H1 (cell line): ENCODE measurements around the gene STYXL1. TPM values are rescaled to one million over a fixed set of nuclear protein-coding genes. Genes with fewer than 3 reads are reported as not detected.

Experiments used
- CTCF ChIA-PET: fragments of 300-600 bp; sonication (Branson Sonifier 250); formaldehyde crosslinking; loops from one replicate; lab custom pipeline; 2021; ENCODE audit not compliant: partially characterized antibody; lab: Charles Lee
- POLR2A ChIA-PET: fragments of 300-600 bp; sonication (Branson Sonifier 250); formaldehyde crosslinking; loops from one replicate; lab custom pipeline; 2021; ENCODE audit warnings: inconsistent platforms; ENCODE audit not compliant: partially characterized antibody; lab: Charles Lee
- DNase-seq, 2 experiments: peaks; one replicate each; pipeline versions ENCODE4 v3.0.0 to v3.0.0-alpha.2; 2010 to 2022; ENCODE audit warnings: low spot score in 2 of 2, low read depth in 1 of 2, mixed read lengths in 1 of 2
- FAIRE-seq: peaks from 2 replicates; lab custom pipeline; 2011; peaks lifted over from hg19 to GRCh38; lab: Jason Lieb, UNC
- H2AFZ ChIP-seq: 2 replicates; pipeline ENCODE4 v1.8.1; 2012; ENCODE audit warnings: low read length, inconsistent platforms
- H2AK5ac ChIP-seq: 2 replicates; pipeline ENCODE4 v1.6.1; 2013; ENCODE audit warnings: low read depth, low read length
- H2BK120ac ChIP-seq: replicated peaks from 2 replicates; pipeline ENCODE3; 2013; ENCODE audit warnings: low read depth, low read length, inconsistent platforms
- H2BK12ac ChIP-seq: 2 replicates; pipeline ENCODE4 v1.6.1; 2013; ENCODE audit warnings: low read depth, low read length
- H2BK15ac ChIP-seq: 2 replicates; pipeline ENCODE4 v1.6.1; 2013; ENCODE audit warnings: low read length
- H2BK20ac ChIP-seq: 2 replicates; pipeline ENCODE4 v1.6.1; 2013; ENCODE audit warnings: low read length
- H2BK5ac ChIP-seq: 2 replicates; pipeline ENCODE4 v1.6.1; 2013; ENCODE audit warnings: low read depth, low read length
- H3K14ac ChIP-seq: 2 replicates; pipeline ENCODE4 v1.6.1; 2013; ENCODE audit warnings: inconsistent platforms; ENCODE audit not compliant: insufficient read length
- H3K18ac ChIP-seq: 2 replicates; pipeline ENCODE4 v1.6.1; 2013; ENCODE audit warnings: low read length; ENCODE audit errors: extremely low read depth
- H3K23ac ChIP-seq: 2 replicates; pipeline ENCODE4 v1.6.1; 2013; ENCODE audit warnings: inconsistent platforms; ENCODE audit not compliant: insufficient read length
- H3K23me2 ChIP-seq: 2 replicates; pipeline ENCODE4 v1.6.1; 2013; ENCODE audit warnings: low read depth, low read length
- H3K27ac ChIP-seq: 2 replicates; pipeline ENCODE4 v1.6.1; 2011; ENCODE audit warnings: low read depth, low read length, inconsistent platforms
- H3K27me3 ChIP-seq, 4 experiments: replicated peaks in 1 of 4; 1 replicate in 1 of 4; 2 replicates in 3 of 4; pipeline versions ENCODE4 v1.6.1 to v1.8.1; 2011 to 2013; ENCODE audit warnings: low read length in 3 of 4, mild to moderate bottlenecking in 3 of 4, inconsistent platforms in 2 of 4, mixed read lengths in 2 of 4, moderate library complexity in 1 of 4; ENCODE audit not compliant: control insufficient read depth in 3 of 4, insufficient read depth in 3 of 4; ENCODE audit errors: extremely low read depth in 1 of 4
- H3K36me3 ChIP-seq, 4 experiments: 2 replicates each; pipeline versions ENCODE4 v1.6.1 to v1.8.1; 2011 to 2013; ENCODE audit warnings: mild to moderate bottlenecking in 4 of 4, low read length in 3 of 4, moderate library complexity in 2 of 4, control low read depth in 1 of 4, inconsistent platforms in 1 of 4; ENCODE audit not compliant: insufficient read depth in 4 of 4, control insufficient read depth in 2 of 4
- H3K4ac ChIP-seq: replicated peaks from 2 replicates; pipeline ENCODE3; 2013; ENCODE audit warnings: low read length, low read depth, mixed read lengths, inconsistent platforms; ENCODE audit not compliant: insufficient read length
- H3K4me1 ChIP-seq, 4 experiments: replicated peaks in 1 of 4; 1 replicate in 1 of 4; 2 replicates in 3 of 4; pipeline versions ENCODE4 v1.6.1 to v1.8.1; 2011 to 2013; ENCODE audit warnings: low read length in 3 of 4, inconsistent platforms in 2 of 4, mixed read lengths in 1 of 4; ENCODE audit not compliant: insufficient read depth in 4 of 4, control insufficient read depth in 3 of 4
- H3K4me2 ChIP-seq, 2 experiments: 2 replicates each; pipeline versions ENCODE4 v1.6.1 to v1.8.1; 2011 to 2013; ENCODE audit warnings: low read depth in 2 of 2, low read length in 2 of 2, control low read depth in 1 of 2, inconsistent platforms in 1 of 2, mild to moderate bottlenecking in 1 of 2; ENCODE audit not compliant: insufficient read depth in 1 of 2
- H3K4me3 ChIP-seq, 4 experiments: fragments of 200-600, 300-600 bp in 1 of 4; sonication (generic), shearing (Covaris generic), sonication (Bioruptor Twin) in 1 of 4; 2 replicates each; pipeline versions ENCODE4 v1.5.1 to v1.8.1; 2011 to 2016; ENCODE audit warnings: low read length in 4 of 4, low read depth in 3 of 4, control low read depth in 2 of 4, inconsistent platforms in 2 of 4, mild to moderate bottlenecking in 2 of 4, mixed read lengths in 1 of 4, moderate library complexity in 1 of 4; ENCODE audit not compliant: insufficient read depth in 2 of 4; ENCODE audit errors: extremely low read depth in 1 of 4
- H3K56ac ChIP-seq: replicated peaks from 2 replicates; pipeline ENCODE3; 2013; ENCODE audit warnings: low read depth, mild to moderate bottlenecking, mixed read lengths, low read length, inconsistent platforms; ENCODE audit not compliant: insufficient read length
- H3K79me1 ChIP-seq: 2 replicates; pipeline ENCODE4 v1.6.1; 2013; ENCODE audit warnings: low read depth, low read length, control low read depth
- H3K79me2 ChIP-seq, 2 experiments: 2 replicates each; pipeline versions ENCODE4 v1.6.1 to v1.8.1; 2012 to 2013; ENCODE audit warnings: low read length in 2 of 2, mild to moderate bottlenecking in 2 of 2, inconsistent platforms in 1 of 2; ENCODE audit not compliant: insufficient read depth in 2 of 2, control insufficient read depth in 1 of 2
- H3K9ac ChIP-seq, 4 experiments: replicated peaks in 1 of 4; 1 replicate in 1 of 4; 2 replicates in 3 of 4; pipeline versions ENCODE4 v1.6.1 to v1.8.1; 2011 to 2013; ENCODE audit warnings: low read depth in 3 of 4, low read length in 3 of 4, control low read depth in 2 of 4, mild to moderate bottlenecking in 2 of 4, moderate library complexity in 2 of 4, inconsistent platforms in 1 of 4; ENCODE audit errors: extremely low read depth in 1 of 4
- H3K9me3 ChIP-seq, 2 experiments: 2 replicates each; pipeline versions ENCODE4 v1.6.1 to v1.8.1; 2012 to 2013; ENCODE audit warnings: mild to moderate bottlenecking in 2 of 2, moderate library complexity in 2 of 2, control low read depth in 1 of 2, inconsistent platforms in 1 of 2, low read depth in 1 of 2, low read length in 1 of 2, mixed read lengths in 1 of 2; ENCODE audit not compliant: insufficient read depth in 2 of 2
- H4K20me1 ChIP-seq, 2 experiments: replicated peaks in 1 of 2; 2 replicates each; pipeline versions ENCODE3 to v1.8.1; 2011 to 2013; ENCODE audit warnings: inconsistent platforms in 2 of 2, low read length in 2 of 2, mild to moderate bottlenecking in 1 of 2; ENCODE audit not compliant: insufficient read depth in 2 of 2, control insufficient read depth in 1 of 2
- H4K5ac ChIP-seq: 2 replicates; pipeline ENCODE4 v1.6.1; 2013; ENCODE audit warnings: low read length, low read depth, mixed read lengths, inconsistent platforms; ENCODE audit not compliant: insufficient read length
- H4K8ac ChIP-seq: 2 replicates; pipeline ENCODE4 v1.8.0; 2013; ENCODE audit warnings: mild to moderate bottlenecking, moderate library complexity, low read length, inconsistent platforms; ENCODE audit not compliant: insufficient read depth; ENCODE audit errors: extremely low read depth
- H4K91ac ChIP-seq: replicated peaks from 2 replicates; pipeline ENCODE3; 2013; ENCODE audit warnings: low read length, mixed read lengths, inconsistent platforms; ENCODE audit not compliant: insufficient read length
- ATF2 ChIP-seq: IDR thresholded peaks from 2 replicates; pipeline ENCODE4 v1.6.1; 2012; ENCODE audit warnings: low read length, inconsistent platforms
- CBX8 ChIP-seq: fragments of 300-800, 300-1000 bp; sonication (generic); IDR thresholded peaks from 2 replicates; pipeline ENCODE4 v1.7.1; 2016; ENCODE audit warnings: low read depth, low read length, borderline replicate concordance
- HDAC2 ChIP-seq, 2 experiments: fragments of 300-600 bp in 1 of 2; sonication (generic) in 1 of 2; IDR thresholded peaks; 2 replicates each; pipeline ENCODE4 v1.6.1; 2011 to 2012; ENCODE audit warnings: low read depth in 2 of 2, low read length in 2 of 2, mild to moderate bottlenecking in 2 of 2, moderate library complexity in 2 of 2, borderline replicate concordance in 1 of 2, inconsistent platforms in 1 of 2
- PHF8 ChIP-seq: fragments of 200-600 bp; sonication (generic); conservative IDR thresholded peaks from 2 replicates; pipeline ENCODE4 v1.7.1; 2012; ENCODE audit warnings: low read depth, mild to moderate bottlenecking, inconsistent platforms, low read length, moderate library complexity
- POU5F1 ChIP-seq: IDR thresholded peaks from 2 replicates; pipeline ENCODE4 v1.6.1; 2011; ENCODE audit warnings: low read depth, mild to moderate bottlenecking, low read length, moderate library complexity
- RBBP5 ChIP-seq: IDR thresholded peaks from 2 replicates; pipeline ENCODE4 v1.7.1; 2012; ENCODE audit warnings: low read depth, mild to moderate bottlenecking, inconsistent platforms, low read length, moderate library complexity, borderline replicate concordance
- SIRT6 ChIP-seq: IDR thresholded peaks from one replicate; pipeline ENCODE4 v1.7.1; 2012; ENCODE audit warnings: low read length, inconsistent platforms
- SIX5 ChIP-seq: IDR thresholded peaks from 2 replicates; pipeline ENCODE4 v1.6.1; 2011; ENCODE audit warnings: mild to moderate bottlenecking, low read depth, low read length
- TAF1 ChIP-seq: IDR thresholded peaks from 2 replicates; pipeline ENCODE4 v1.6.1; 2011; ENCODE audit warnings: mild to moderate bottlenecking, low read depth, low read length
- WGBS, 2 experiments: shearing (Covaris generic) in 1 of 2; methylation state at CpG; one replicate each; pipeline versions ENCODE4 v1.1.6 to v1.1.7; 2013 to 2015; ENCODE audit warnings: low lambda C conversion rate in 2 of 2, mixed read lengths in 2 of 2, inconsistent platforms in 1 of 2, low coverage in 1 of 2, missing lambda C conversion rate in 1 of 2; ENCODE audit not compliant: insufficient replicate concordance in 2 of 2, insufficient coverage in 1 of 2, insufficient read length in 1 of 2; ENCODE audit errors: extremely low coverage in 1 of 2, missing lambda C conversion rate in 1 of 2; 5-methylcytosine and 5-hydroxymethylcytosine counted together
- polyA plus RNA-seq, 7 experiments: library from polyadenylated mRNA; depleted of rRNA in 3 of 7; stranded (reverse) in 5 of 7; unstranded in 2 of 7; fragments of >200 nt in 5 of 7; fragments of 200-250 nt in 2 of 7; gene quantifications; 1 replicate in 5 of 7; 2 replicates in 1 of 7; 4 replicates in 1 of 7; pipeline versions ENCODE4 v1.2.1 to v1.2.3, GENCODE V29; 2011 to 2013; ENCODE audit warnings: missing spikeins in 2 of 7, mixed read lengths in 2 of 7
- total RNA-seq: library from RNA; stranded (reverse); fragmentation: NEBNext Ultra II Directional; extraction: Animal tissue kit (Norgen Biotek cat#: 25700); gene quantifications from 2 replicates; pipeline ENCODE4 v1.2.1, GENCODE V29; 2021
- TF ChIP-seq, protein P1 (sequence below): IDR thresholded peaks from 2 replicates; pipeline ENCODE4 v1.6.1; 2011; ENCODE audit warnings: low read depth, mild to moderate bottlenecking, low read length; ENCODE audit not compliant: insufficient read depth
- TF ChIP-seq, protein P2 (sequence below): IDR thresholded peaks from 2 replicates; pipeline ENCODE4 v1.6.1; 2012; ENCODE audit warnings: inconsistent platforms

STYXL1 gene
- total and polyA plus RNA-seq, 2 of the 8 experiments (the other 6 are each of a cell fraction or from before 2014, with no cell fraction given): 32.3 to 53.9 TPM

DNA sequence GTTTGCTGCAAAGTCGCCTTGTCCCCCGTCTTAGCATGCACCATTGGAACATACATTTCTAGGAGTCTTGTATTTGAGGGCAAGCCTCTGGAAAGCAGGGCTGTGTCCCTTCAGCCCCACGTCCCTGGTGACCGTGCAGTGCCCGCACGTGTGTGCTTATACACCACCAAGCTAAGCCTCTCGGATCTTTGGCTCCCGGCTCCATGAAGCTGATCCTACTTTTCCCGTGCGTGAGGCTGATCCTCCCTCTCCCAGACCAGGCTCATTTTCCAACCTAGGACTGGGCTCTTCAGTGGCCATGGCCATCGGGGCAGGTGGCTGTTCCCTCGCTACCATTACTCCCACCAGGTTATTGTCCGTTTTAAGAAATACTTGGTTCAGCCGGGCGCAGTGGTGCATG is 14.5 kb upstream of the STYXL1 start:
- no peak overlapping the region for H2BK120ac ChIP-seq
- FAIRE-seq (no peak), DNase-seq (no peak)
- no peak overlapping the region for H4K8ac ChIP-seq
- no peak overlapping the region for H3K4ac ChIP-seq
- no peak overlapping the region for H3K9ac ChIP-seq
- no peak overlapping the region for H3K27ac ChIP-seq
- H3K4me3 ChIP-seq: no peak overlapping the region
- H3K36me3 ChIP-seq: peaks cover 50 to 89% (median 86%) of the 10 kb centered on the region in 4 experiments
- no peak overlapping the region for H2BK5ac ChIP-seq
- no peak overlapping the region for H2BK15ac ChIP-seq
- H3K23ac ChIP-seq: no peak overlapping the region
- POLR2A ChIA-PET: interaction anchor here (0.6 to 15.6 kb wide), 4 partner anchors 6 to 178 kb away, joined by 3 to 127 read pairs (median 12); partner anchors contain the start of genes MDH2 and STYXL1
- no peaks in the 10 kb centered on the region for H3K9me3 ChIP-seq
- no peak overlapping the region for H2AFZ ChIP-seq
- H4K91ac ChIP-seq: no peak overlapping the region
- H3K23me2 ChIP-seq: no peaks in the 10 kb centered on the region
- no peak overlapping the region for H2BK12ac ChIP-seq
- CTCF ChIA-PET: interaction anchor here (0.6 to 1.9 kb wide), 3 partner anchors 11 to 196 kb away, joined by 3 to 7 read pairs (median 3); no protein-coding TSS in a partner anchor
- no peak overlapping the region for H3K56ac ChIP-seq
- H2BK20ac ChIP-seq: no peak overlapping the region
- no peak overlapping the region for H3K18ac ChIP-seq
- H3K79me2 ChIP-seq: no peaks in the 10 kb centered on the region
- H3K4me1 ChIP-seq: no peaks in the 10 kb centered on the region
- H2AK5ac ChIP-seq: no peak overlapping the region
- no peaks in the 10 kb centered on the region for H3K27me3 ChIP-seq
- 93% methylated on average over 15 of the region's 15 CpGs; no CpG with 5 or more reads in 1 of the 2 experiments for WGBS, 2 experiments
- H3K79me1 ChIP-seq: no peaks in the 10 kb centered on the region
- peaks cover 0 to 10% of the 10 kb centered on the region in 2 experiments for H4K20me1 ChIP-seq
- no peak overlapping the region for H4K5ac ChIP-seq
- no peak overlapping the region for H3K14ac ChIP-seq
- no peak overlapping the region for H3K4me2 ChIP-seq
- TF ChIP-seq TAF1 (no peak), RBBP5 (no peak), HDAC2 (IDR thresholded peaks at IDR 0.05; ENCODE audit: borderline replicate concordance in 1 of 2, low read depth in 2 of 2, low read length in 2 of 2) (no peak), SIRT6 (no peak), POU5F1 (no peak), CBX8 (no peak), SIX5 (no peak), PHF8 (no peak), ATF2 (no peak)
- TF ChIP-seq, protein P1, sequence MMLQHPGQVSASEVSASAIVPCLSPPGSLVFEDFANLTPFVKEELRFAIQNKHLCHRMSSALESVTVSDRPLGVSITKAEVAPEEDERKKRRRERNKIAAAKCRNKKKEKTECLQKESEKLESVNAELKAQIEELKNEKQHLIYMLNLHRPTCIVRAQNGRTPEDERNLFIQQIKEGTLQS: no peak
- TF ChIP-seq, protein P2, sequence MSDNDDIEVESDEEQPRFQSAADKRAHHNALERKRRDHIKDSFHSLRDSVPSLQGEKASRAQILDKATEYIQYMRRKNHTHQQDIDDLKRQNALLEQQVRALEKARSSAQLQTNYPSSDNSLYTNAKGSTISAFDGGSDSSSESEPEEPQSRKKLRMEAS: no peak
